ENCODE data around the gene TMC6.
"Not testable (repeated sequence)": the region's sequence is repeated elsewhere in the genome, so short reads cannot be mapped to it uniquely, and the experiment has no call there.

The TMC6 gene

DNA sequence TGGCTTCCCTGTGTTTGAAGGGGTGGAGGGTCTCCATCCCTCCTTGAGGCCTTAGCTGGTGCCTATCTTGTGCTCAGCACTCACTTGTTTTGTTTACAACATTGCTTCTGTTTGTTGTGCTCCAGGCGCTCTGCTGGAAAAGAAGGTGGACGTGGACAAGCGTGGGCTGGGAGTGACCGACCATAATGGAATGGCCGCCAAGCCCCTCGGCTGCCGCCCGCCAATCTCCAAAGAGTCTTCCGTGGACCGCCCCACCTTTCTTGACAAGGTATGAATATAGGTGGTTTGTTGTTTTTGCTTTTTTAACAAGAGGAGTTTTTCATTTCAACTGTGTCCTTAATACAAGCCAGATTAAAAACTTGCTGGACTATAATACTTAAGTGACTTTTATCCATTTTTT lies 53.5 kb downstream of the TMC6 start:
- no peak overlapping the region for H3K18ac ChIP-seq (ENCODE audit: low read length)
- H2BK15ac ChIP-seq (ENCODE audit: low read length) = no peak overlapping the region
- H3K9ac ChIP-seq (ENCODE audit: low read depth, low read length, poor library complexity) = no peak overlapping the region
- no peaks in the 10 kb centered on the region for H3K79me1 ChIP-seq (ENCODE audit: low read depth, low read length)
- no peak overlapping the region for H4K8ac ChIP-seq (ENCODE audit: low read depth, low read length)
- H2BK12ac ChIP-seq (ENCODE audit: low read length) = no peak overlapping the region
- H3K9me3 ChIP-seq (replicated peaks in 1 of 2; ENCODE audit: control insufficient read depth in 2 of 2, insufficient read depth in 1 of 2, low read depth in 1 of 2, low read length in 2 of 2) = peaks cover 0 to 5% of the 10 kb centered on the region in 2 donors
- H3K27ac ChIP-seq (replicated peaks; ENCODE audit: low read length) = no peak overlapping the region
- no peak overlapping the region for H4K91ac ChIP-seq (ENCODE audit: low read depth, low read length, poor library complexity)
- H2BK120ac ChIP-seq (ENCODE audit: low read depth, low read length) = no peak overlapping the region
- H3K14ac ChIP-seq (ENCODE audit: low read length) = no peak overlapping the region
- DNase-seq (ENCODE audit: low spot score) = no peak
- peaks cover 45 to 100% of the 10 kb centered on the region in 2 donors for H3K36me3 ChIP-seq (replicated peaks in 1 of 2; ENCODE audit: control insufficient read depth in 2 of 2, insufficient read depth in 2 of 2, low read length in 2 of 2)
- no peak overlapping the region for H3K4me2 ChIP-seq (ENCODE audit: insufficient read depth, low read length, poor library complexity, severe bottlenecking)
- H3K4me3 ChIP-seq (ENCODE audit: low read length in 2 of 2) = no peak overlapping the region
- H2AFZ ChIP-seq (ENCODE audit: low read length) = no peak overlapping the region
- no peaks in the 10 kb centered on the region for H3K4me1 ChIP-seq (ENCODE audit: control insufficient read depth in 2 of 2, insufficient read depth in 1 of 2, low read depth in 1 of 2, low read length in 2 of 2)
- WGBS, 2 donors (ENCODE audit: extremely low coverage in 2 of 2, insufficient read length in 2 of 2, insufficient replicate concordance in 1 of 2) = no CpG with 5 or more reads among the region's 10 CpGs
- H3K4ac ChIP-seq (ENCODE audit: low read length) = no peak overlapping the region
- H3K23ac ChIP-seq (ENCODE audit: low read depth, low read length, poor library complexity) = peak overlapping the region; percentile 40
- no peak overlapping the region for H2AK5ac ChIP-seq (ENCODE audit: low read depth, low read length)
- no peaks in the 10 kb centered on the region for H3K27me3 ChIP-seq (ENCODE audit: control insufficient read depth in 3 of 3, insufficient read depth in 3 of 3, low read depth in 1 of 3, low read length in 3 of 3)
- H2BK5ac ChIP-seq (ENCODE audit: low read length) = no peak overlapping the region

DNA sequence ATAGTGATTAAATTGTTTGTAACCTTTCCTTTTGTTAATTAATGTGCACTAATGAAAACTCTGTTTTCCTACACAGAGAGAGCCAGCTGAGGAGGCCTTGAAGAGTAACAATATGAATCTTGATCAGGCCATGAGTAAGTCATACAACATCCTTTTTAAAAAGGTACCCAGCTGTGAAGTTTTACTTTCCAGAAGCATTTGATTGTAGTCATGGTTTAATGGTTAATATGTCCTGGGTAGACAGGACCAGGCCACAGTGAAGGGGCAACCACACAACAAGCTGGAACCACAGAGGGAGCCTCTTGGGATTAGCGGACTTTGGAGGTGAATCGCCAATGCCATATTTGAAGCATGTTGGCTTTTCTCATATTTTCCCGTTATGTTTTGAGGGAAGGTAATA lies 55.6 kb downstream of the TMC6 start:
- Histone ChIP-seq H3K23ac (ENCODE audit: low read depth, low read length, poor library complexity) (no peak overlapping the region), H3K18ac (ENCODE audit: low read length) (no peak overlapping the region), H3K14ac (ENCODE audit: low read length) (no peak overlapping the region), H2BK15ac (ENCODE audit: low read length) (no peak overlapping the region), H3K4me1 (ENCODE audit: control insufficient read depth in 2 of 2, insufficient read depth in 1 of 2, low read depth in 1 of 2, low read length in 2 of 2) (no peaks in the 10 kb centered on the region), H2BK5ac (ENCODE audit: low read length) (no peak overlapping the region), H3K9me3 (replicated peaks in 1 of 2; ENCODE audit: control insufficient read depth in 2 of 2, insufficient read depth in 1 of 2, low read depth in 1 of 2, low read length in 2 of 2) (peaks cover 0 to 4% of the 10 kb centered on the region in 2 donors), H3K4ac (ENCODE audit: low read length) (no peak overlapping the region), H2BK12ac (ENCODE audit: low read length) (no peak overlapping the region), H3K27ac (replicated peaks; ENCODE audit: low read length) (no peak overlapping the region), H2AFZ (ENCODE audit: low read length) (no peak overlapping the region), H2AK5ac (ENCODE audit: low read depth, low read length) (no peak overlapping the region), H4K91ac (ENCODE audit: low read depth, low read length, poor library complexity) (no peak overlapping the region), H3K36me3 (replicated peaks in 1 of 2; ENCODE audit: control insufficient read depth in 2 of 2, insufficient read depth in 2 of 2, low read length in 2 of 2) (peaks cover 40 to 100% of the 10 kb centered on the region in 2 donors), H2BK120ac (ENCODE audit: low read depth, low read length) (no peak overlapping the region), H4K8ac (ENCODE audit: low read depth, low read length) (no peak overlapping the region), H3K9ac (ENCODE audit: low read depth, low read length, poor library complexity) (no peak overlapping the region), H3K4me3 (ENCODE audit: low read length in 2 of 2) (no peak overlapping the region), H3K4me2 (ENCODE audit: insufficient read depth, low read length, poor library complexity, severe bottlenecking) (no peak overlapping the region), H3K27me3 (ENCODE audit: control insufficient read depth in 3 of 3, insufficient read depth in 3 of 3, low read depth in 1 of 3, low read length in 3 of 3) (no peaks in the 10 kb centered on the region), H3K79me1 (ENCODE audit: low read depth, low read length) (no peaks in the 10 kb centered on the region)
- no CpG with 5 or more reads among the region's 3 CpGs for WGBS, 2 donors (ENCODE audit: extremely low coverage in 2 of 2, insufficient read length in 2 of 2, insufficient replicate concordance in 1 of 2)
- no peak for DNase-seq (ENCODE audit: low spot score)

DNA sequence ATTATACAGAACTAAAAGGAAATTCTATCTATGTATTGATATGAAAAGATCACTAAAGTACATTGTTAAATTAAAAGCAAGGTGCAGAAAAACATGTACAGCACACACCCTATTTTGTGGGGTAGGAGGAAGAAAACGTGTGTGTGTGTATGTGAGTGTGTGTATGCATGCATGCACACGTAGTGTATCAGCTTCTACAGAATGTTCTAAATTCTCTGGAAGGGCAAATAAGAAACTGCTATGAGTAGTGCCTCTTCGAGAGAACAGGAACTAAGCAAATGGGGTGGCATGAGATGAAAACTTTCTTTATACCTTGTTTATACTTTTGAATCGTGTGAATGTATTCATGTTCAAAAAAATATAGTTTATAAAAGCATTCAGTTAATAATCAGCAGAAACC lies 58.9 kb downstream of the TMC6 start:
- no peak overlapping the region for H4K8ac ChIP-seq (ENCODE audit: low read depth, low read length)
- H4K91ac ChIP-seq (ENCODE audit: low read depth, low read length, poor library complexity) = no peak overlapping the region

DNA sequence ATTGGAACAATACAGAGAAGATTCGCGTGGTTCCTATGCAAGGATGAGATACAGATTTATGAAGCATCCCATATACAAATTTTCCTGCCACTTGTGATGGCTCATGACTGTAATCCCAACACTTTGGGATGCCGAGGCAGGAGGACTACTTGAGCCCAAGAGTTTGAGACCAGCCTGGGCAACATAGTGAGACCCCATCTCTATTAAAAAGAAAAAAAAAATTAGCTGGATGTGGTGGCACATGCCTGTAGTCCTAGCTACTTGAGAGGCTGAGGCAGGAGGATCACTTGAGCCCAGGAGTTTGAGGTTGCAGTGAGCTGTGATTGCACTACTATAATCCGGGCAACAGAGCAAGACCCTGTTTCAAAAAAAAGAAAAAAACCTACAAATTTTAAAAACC lies 61.6 kb downstream of the TMC6 start:
- H2BK15ac ChIP-seq (ENCODE audit: low read length); H3K79me1 ChIP-seq (ENCODE audit: low read depth, low read length); H2BK12ac ChIP-seq (ENCODE audit: low read length); H3K27me3 ChIP-seq (ENCODE audit: control insufficient read depth in 3 of 3, insufficient read depth in 3 of 3, low read depth in 1 of 3, low read length in 3 of 3); H3K14ac ChIP-seq (ENCODE audit: low read length); H3K9me3 ChIP-seq (replicated peaks in 1 of 2; ENCODE audit: control insufficient read depth in 2 of 2, insufficient read depth in 1 of 2, low read depth in 1 of 2, low read length in 2 of 2); H2AFZ ChIP-seq (ENCODE audit: low read length); H3K18ac ChIP-seq (ENCODE audit: low read length); H3K23ac ChIP-seq (ENCODE audit: low read depth, low read length, poor library complexity); H3K27ac ChIP-seq (replicated peaks; ENCODE audit: low read length); H3K4ac ChIP-seq (ENCODE audit: low read length); H3K9ac ChIP-seq (ENCODE audit: low read depth, low read length, poor library complexity); H4K91ac ChIP-seq (ENCODE audit: low read depth, low read length, poor library complexity); H2AK5ac ChIP-seq (ENCODE audit: low read depth, low read length); H2BK5ac ChIP-seq (ENCODE audit: low read length); H3K4me3 ChIP-seq (ENCODE audit: low read length in 2 of 2); H3K4me2 ChIP-seq (ENCODE audit: insufficient read depth, low read length, poor library complexity, severe bottlenecking); H4K8ac ChIP-seq (ENCODE audit: low read depth, low read length); DNase-seq (ENCODE audit: low spot score); H3K4me1 ChIP-seq (ENCODE audit: control insufficient read depth in 2 of 2, insufficient read depth in 1 of 2, low read depth in 1 of 2, low read length in 2 of 2); H2BK120ac ChIP-seq (ENCODE audit: low read depth, low read length): not testable (repeated sequence)
- no CpG with 5 or more reads among the region's 4 CpGs for WGBS, 2 donors (ENCODE audit: extremely low coverage in 2 of 2, insufficient read length in 2 of 2, insufficient replicate concordance in 1 of 2)
- H3K36me3 ChIP-seq (replicated peaks in 1 of 2; ENCODE audit: control insufficient read depth in 2 of 2, insufficient read depth in 2 of 2, low read length in 2 of 2) = peaks cover 17 to 79% of the 10 kb centered on the region in 2 donors

More for the DNA sequence above, 58.9 kb downstream of the TMC6 start:
- Histone ChIP-seq H3K9me3 (replicated peaks in 1 of 2; ENCODE audit: control insufficient read depth in 2 of 2, insufficient read depth in 1 of 2, low read depth in 1 of 2, low read length in 2 of 2) (peaks cover 0 to 3% of the 10 kb centered on the region in 2 donors), H3K18ac (ENCODE audit: low read length) (no peak overlapping the region), H3K36me3 (replicated peaks in 1 of 2; ENCODE audit: control insufficient read depth in 2 of 2, insufficient read depth in 2 of 2, low read length in 2 of 2) (peaks cover 34 to 98% of the 10 kb centered on the region in 2 donors), H3K23ac (ENCODE audit: low read depth, low read length, poor library complexity) (no peak overlapping the region), H3K9ac (ENCODE audit: low read depth, low read length, poor library complexity) (no peak overlapping the region), H3K14ac (ENCODE audit: low read length) (no peak overlapping the region), H2AFZ (ENCODE audit: low read length) (no peak overlapping the region), H2BK120ac (ENCODE audit: low read depth, low read length) (no peak overlapping the region), H3K79me1 (ENCODE audit: low read depth, low read length) (no peaks in the 10 kb centered on the region), H3K4me1 (ENCODE audit: control insufficient read depth in 2 of 2, insufficient read depth in 1 of 2, low read depth in 1 of 2, low read length in 2 of 2) (no peaks in the 10 kb centered on the region), H3K27ac (replicated peaks; ENCODE audit: low read length) (no peak overlapping the region), H2BK5ac (ENCODE audit: low read length) (no peak overlapping the region), H3K27me3 (ENCODE audit: control insufficient read depth in 3 of 3, insufficient read depth in 3 of 3, low read depth in 1 of 3, low read length in 3 of 3) (no peaks in the 10 kb centered on the region), H3K4me3 (ENCODE audit: low read length in 2 of 2) (no peak overlapping the region), H3K4me2 (ENCODE audit: insufficient read depth, low read length, poor library complexity, severe bottlenecking) (no peak overlapping the region), H3K4ac (ENCODE audit: low read length) (no peak overlapping the region), H2BK15ac (ENCODE audit: low read length) (no peak overlapping the region), H2BK12ac (ENCODE audit: low read length) (no peak overlapping the region), H2AK5ac (ENCODE audit: low read depth, low read length) (no peak overlapping the region)
- WGBS, 2 donors (ENCODE audit: extremely low coverage in 2 of 2, insufficient read length in 2 of 2, insufficient replicate concordance in 1 of 2) = no CpG with 5 or more reads among the region's 4 CpGs
- no peak for DNase-seq (ENCODE audit: low spot score)
